Spleen (tissue), 11 donors: ENCODE results near the gene NUP35. TPM values are rescaled to one million over a fixed set of nuclear protein-coding genes. Genes with fewer than 3 reads are reported as not detected.
"Not testable (repeated sequence)": the region's sequence is repeated elsewhere in the genome, so short reads cannot be mapped to it uniquely, and the experiment has no call there.

ENCODE experiments used
- DNase-seq: peaks from one replicate; pipeline ENCODE4 v3.0.0-alpha.2; 2020
- H3K27ac ChIP-seq, 8 donors: fragments of 200-600 bp; sonication (generic) in 7 of 8; 1 replicate in 4 of 8; 2 replicates in 4 of 8; pipeline versions ENCODE4 v1.5.0 to v1.8.0; 2016 to 2021; ENCODE audit warnings: inconsistent platforms in 4 of 8, mild to moderate bottlenecking in 4 of 8, moderate library complexity in 1 of 8
- H3K27me3 ChIP-seq, 7 donors: fragments of 200-600 bp; sonication (generic) in 6 of 7; replicated peaks in 1 of 7; 1 replicate in 4 of 7; 2 replicates in 3 of 7; pipeline versions ENCODE4 v1.5.0 to v1.8.0; 2016 to 2021; ENCODE audit warnings: inconsistent platforms in 3 of 7, mild to moderate bottlenecking in 1 of 7
- H3K36me3 ChIP-seq, 6 donors: fragments of 200-600 bp; sonication (generic) in 5 of 6; 1 replicate in 4 of 6; 2 replicates in 2 of 6; pipeline versions ENCODE4 v1.5.0 to v1.8.0; 2016 to 2021; ENCODE audit warnings: inconsistent platforms in 2 of 6
- H3K4me1 ChIP-seq, 6 donors: fragments of 200-600 bp; sonication (generic) in 5 of 6; 1 replicate in 3 of 6; 2 replicates in 3 of 6; pipeline versions ENCODE4 v1.5.0 to v1.8.0; 2016 to 2021; ENCODE audit warnings: inconsistent platforms in 3 of 6
- H3K4me3 ChIP-seq, 8 donors: fragments of 200-600 bp; sonication (generic) in 7 of 8; 1 replicate in 4 of 8; 2 replicates in 4 of 8; pipeline versions ENCODE4 v1.5.0 to v1.8.0; 2016 to 2021; ENCODE audit warnings: inconsistent platforms in 4 of 8, mild to moderate bottlenecking in 4 of 8, moderate library complexity in 2 of 8
- H3K9me3 ChIP-seq, 8 donors: fragments of 200-600 bp; sonication (generic) in 7 of 8; 1 replicate in 4 of 8; 2 replicates in 4 of 8; pipeline versions ENCODE4 v1.5.0 to v1.8.0; 2016 to 2021; ENCODE audit warnings: inconsistent platforms in 4 of 8
- POLR2A ChIP-seq, 3 donors: fragments of 450-650 bp; IDR thresholded peaks; one replicate each; pipeline ENCODE4 v1.5.1; 2017; ENCODE audit warnings: antibody characterized with exemption in 3 of 3, mild to moderate bottlenecking in 1 of 3
- POLR2AphosphoS5 ChIP-seq, 3 donors: sonication (generic); formaldehyde crosslinking; IDR thresholded peaks; one replicate each; pipeline ENCODE4 v1.5.1; 2017; ENCODE audit warnings: antibody characterized with exemption in 3 of 3
- WGBS, 5 donors: extraction: QIAGEN DNeasy Blood & Tissue Kit in 3 of 5; methylation state at CpG; one replicate each; pipeline versions ENCODE4 v1.1.5 to v1.1.7; 2013 to 2018; 5-methylcytosine and 5-hydroxymethylcytosine counted together
- intact Hi-C: fragments of 100-400 bp; cut with DNase I; formaldehyde crosslinking; loops from one replicate; pipeline ENCODE4 v1.15.0; 2023; ENCODE audit warnings: low total_unique reads
- polyA plus RNA-seq, 3 donors: library from polyadenylated mRNA; stranded (reverse); fragments of 200-250 nt; gene quantifications; one replicate each; pipeline ENCODE4 v1.2.1, GENCODE V29; 2013
- total RNA-seq, 7 donors: library from RNA; depleted of rRNA in 3 of 7; stranded (reverse); fragments of >200 nt in 3 of 7; fragmentation: NEBNext Ultra II Directional in 4 of 7; extraction: Animal tissue kit (Norgen Biotek cat#: 25700) in 4 of 7; gene quantifications; one replicate each; pipeline versions ENCODE4 v1.1.0 to v1.2.1, GENCODE V29; 2016 to 2021
- TF ChIP-seq, protein P1 (sequence below), 11 experiments: fragments of 200-600 bp in 7 of 11; fragments of 450-650 bp in 4 of 11; sonication (generic) in 4 of 11; IDR thresholded peaks in 8 of 11; conservative IDR thresholded peaks in 3 of 11; 1 replicate in 7 of 11; 2 replicates in 4 of 11; pipeline versions ENCODE4 v1.4.0 to v1.8.0; 2016 to 2021; ENCODE audit warnings: antibody characterized with exemption in 11 of 11, inconsistent platforms in 4 of 11, mild to moderate bottlenecking in 1 of 11
- donor health status: healthy with polysubstance abuse.
- donor health status: DM: no; HTN: no; CAD: no; lungs with moderate emphysema.
- donor health status: DM: no; HTN: no; CAD: no.
- donor health status: Bipolar disorder and iron deficiency.
- donor health status: healthy.
- donor health status: DM: no; HTN: no; CAD: no.
- donor health status: DM: yes; HTN: yes; CAD: no.

Gene NUP35
- total and polyA plus RNA-seq, 10 donors = 6.3 to 19.0 (median 13.6) TPM

GRCh38 chr2:183134016-183134415 is 9.8 kb downstream of the NUP35 start:
- Histone ChIP-seq H3K4me1 (no peaks in the 10 kb centered on the region), H3K27me3 (no peaks in the 10 kb centered on the region), H3K9me3 (no peaks in the 10 kb centered on the region), H3K36me3 (peaks cover 0 to 87% (median 14%) of the 10 kb centered on the region in 6 donors), H3K27ac (no peak overlapping the region), H3K4me3 (no peak overlapping the region)
- intact Hi-C loops = no loop called here
- no peak for DNase-seq
- TF ChIP-seq, protein P1, sequence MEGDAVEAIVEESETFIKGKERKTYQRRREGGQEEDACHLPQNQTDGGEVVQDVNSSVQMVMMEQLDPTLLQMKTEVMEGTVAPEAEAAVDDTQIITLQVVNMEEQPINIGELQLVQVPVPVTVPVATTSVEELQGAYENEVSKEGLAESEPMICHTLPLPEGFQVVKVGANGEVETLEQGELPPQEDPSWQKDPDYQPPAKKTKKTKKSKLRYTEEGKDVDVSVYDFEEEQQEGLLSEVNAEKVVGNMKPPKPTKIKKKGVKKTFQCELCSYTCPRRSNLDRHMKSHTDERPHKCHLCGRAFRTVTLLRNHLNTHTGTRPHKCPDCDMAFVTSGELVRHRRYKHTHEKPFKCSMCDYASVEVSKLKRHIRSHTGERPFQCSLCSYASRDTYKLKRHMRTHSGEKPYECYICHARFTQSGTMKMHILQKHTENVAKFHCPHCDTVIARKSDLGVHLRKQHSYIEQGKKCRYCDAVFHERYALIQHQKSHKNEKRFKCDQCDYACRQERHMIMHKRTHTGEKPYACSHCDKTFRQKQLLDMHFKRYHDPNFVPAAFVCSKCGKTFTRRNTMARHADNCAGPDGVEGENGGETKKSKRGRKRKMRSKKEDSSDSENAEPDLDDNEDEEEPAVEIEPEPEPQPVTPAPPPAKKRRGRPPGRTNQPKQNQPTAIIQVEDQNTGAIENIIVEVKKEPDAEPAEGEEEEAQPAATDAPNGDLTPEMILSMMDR (IDR thresholded peaks at IDR 0.05 in 8 of 11, conservative IDR thresholded peaks at IDR 0.05 in 3 of 11) = no peak
- TF ChIP-seq POLR2A (IDR thresholded peaks at IDR 0.05) (no peak), POLR2AphosphoS5 (IDR thresholded peaks at IDR 0.05) (no peak)
- WGBS, 5 donors = 72 to 96% (median 94%) methylated on average over 2 of the region's 2 CpGs

DNA sequence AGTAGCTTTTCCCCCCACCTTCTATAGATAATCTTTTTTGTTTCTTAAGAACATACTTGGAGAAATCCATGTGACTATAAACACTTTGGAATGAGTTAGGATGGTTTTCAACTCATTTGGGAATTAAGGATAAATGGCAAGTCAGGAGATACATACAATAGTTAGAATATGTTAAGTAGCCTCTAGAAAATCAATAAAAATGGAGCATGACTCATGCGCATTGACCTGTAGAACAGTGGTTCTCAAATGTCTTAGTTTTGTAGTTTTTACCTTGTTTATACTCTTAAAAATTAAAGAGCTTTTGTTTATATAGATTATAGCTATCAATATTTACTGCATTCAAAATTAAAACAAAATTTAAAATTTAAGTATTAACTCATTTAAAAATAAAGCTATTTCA is 24.7 kb downstream of the NUP35 start:
- WGBS, 5 donors = 95 to 100% (median 98%) methylated on average over 1 of the region's 1 CpG
- DNase-seq = no peak
- Histone ChIP-seq H3K27me3 (no peaks in the 10 kb centered on the region), H3K4me1 (no peaks in the 10 kb centered on the region), H3K36me3 (peaks cover 0 to 81% (median 13%) of the 10 kb centered on the region in 6 donors), H3K9me3 (peaks cover 0 to 8% (median 5%) of the 10 kb centered on the region in 8 donors), H3K27ac (no peak overlapping the region), H3K4me3 (no peak overlapping the region)
- intact Hi-C loops = no loop called here
- TF ChIP-seq, protein P1 (IDR thresholded peaks at IDR 0.05 in 8 of 11, conservative IDR thresholded peaks at IDR 0.05 in 3 of 11) = no peak

GRCh38 chr2:183149489-183149888 is 25.2 kb downstream of the NUP35 start:
- TF ChIP-seq, protein P1 (IDR thresholded peaks at IDR 0.05 in 8 of 11, conservative IDR thresholded peaks at IDR 0.05 in 3 of 11) = no peak
- TF ChIP-seq POLR2A (IDR thresholded peaks at IDR 0.05) = no peak
- no peak for TF ChIP-seq POLR2AphosphoS5 (IDR thresholded peaks at IDR 0.05)
- DNase-seq = no peak
- H3K27ac ChIP-seq = no peak overlapping the region
- intact Hi-C loops = no loop called here
- H3K4me1 ChIP-seq = no peaks in the 10 kb centered on the region
- H3K36me3 ChIP-seq = peaks cover 0 to 79% (median 11%) of the 10 kb centered on the region in 6 donors
- no peak overlapping the region for H3K4me3 ChIP-seq
- peaks cover 0 to 2% (median under 1%) of the 10 kb centered on the region in 8 donors for H3K9me3 ChIP-seq
- WGBS, 5 donors = 78 to 93% (median 91%) methylated on average over 2 of the region's 2 CpGs
- H3K27me3 ChIP-seq = no peaks in the 10 kb centered on the region

GRCh38 chr2:183152280-183152679 is 28.0 kb downstream of the NUP35 start:
- intact Hi-C loops, H3K9me3 ChIP-seq, DNase-seq, H3K27me3 ChIP-seq, H3K4me3 ChIP-seq, H3K27ac ChIP-seq, H3K4me1 ChIP-seq: not testable (repeated sequence)
- peaks cover 0 to 67% (median 12%) of the 10 kb centered on the region in 6 donors for H3K36me3 ChIP-seq
- 90 to 99% (median 93%) methylated on average over 3 of the region's 3 CpGs for WGBS, 5 donors

DNA sequence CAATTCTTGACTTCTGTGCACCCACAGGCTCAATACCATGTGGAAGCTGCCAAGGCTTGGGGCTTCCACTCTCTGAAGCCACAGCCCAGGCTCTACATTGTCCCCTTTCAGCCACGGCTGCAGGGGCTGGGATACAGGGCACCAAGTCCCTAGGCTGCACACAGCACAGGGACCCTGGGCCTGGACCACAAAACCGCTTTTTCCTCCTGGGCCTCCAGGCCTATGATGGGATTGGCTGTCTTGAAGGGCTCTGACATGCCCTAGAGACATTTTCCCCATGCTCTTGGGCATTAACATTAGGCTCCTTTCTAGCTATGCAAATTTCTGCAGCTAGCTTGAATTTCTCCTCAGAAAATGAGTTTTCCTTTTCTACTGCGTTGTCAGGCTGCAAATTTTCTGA is 29.7 kb downstream of the NUP35 start:
- Histone ChIP-seq H3K9me3 (no peaks in the 10 kb centered on the region), H3K4me3 (no peak overlapping the region), H3K4me1 (no peaks in the 10 kb centered on the region), H3K36me3 (peaks cover 0 to 78% (median 19%) of the 10 kb centered on the region in 6 donors), H3K27me3 (no peaks in the 10 kb centered on the region), H3K27ac (no peak overlapping the region)
- TF ChIP-seq, protein P1 (IDR thresholded peaks at IDR 0.05 in 8 of 11, conservative IDR thresholded peaks at IDR 0.05 in 3 of 11) = no peak
- TF ChIP-seq POLR2AphosphoS5 (IDR thresholded peaks at IDR 0.05) (no peak), POLR2A (IDR thresholded peaks at IDR 0.05) (no peak)
- intact Hi-C loops = no loop called here
- 96 to 98% (median 97%) methylated on average over 3 of the region's 3 CpGs for WGBS, 5 donors
- DNase-seq = no peak

DNA sequence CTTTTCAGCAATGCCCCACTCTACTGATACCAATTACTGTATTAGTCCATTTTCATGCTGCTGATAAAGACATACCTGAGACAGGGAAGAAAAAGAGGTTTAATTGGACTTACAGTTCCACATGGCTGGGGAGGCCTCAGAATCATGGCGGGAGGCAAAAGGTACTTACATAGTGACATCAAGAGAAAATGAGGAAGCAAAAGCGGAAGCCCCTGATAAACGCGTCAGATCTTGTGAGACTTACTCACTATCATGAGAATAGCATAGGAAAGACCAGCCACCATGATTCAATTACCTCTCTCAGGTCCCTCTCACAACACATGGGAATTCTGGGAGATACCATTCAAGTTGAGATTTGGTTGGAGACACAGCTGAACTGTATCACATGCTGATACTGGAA is 30.5 kb downstream of the NUP35 start:
- WGBS, 5 donors = 65 to 70% (median 66%) methylated on average over 4 of the region's 4 CpGs
- H3K36me3 ChIP-seq = peaks cover 0 to 81% (median 23%) of the 10 kb centered on the region in 6 donors
- H3K4me3 ChIP-seq, H3K9me3 ChIP-seq, H3K27ac ChIP-seq, H3K4me1 ChIP-seq, H3K27me3 ChIP-seq, intact Hi-C loops, DNase-seq: not testable (repeated sequence)
